ENCODE results near the gene SMIM12. TPM values are rescaled to one million over a fixed set of nuclear protein-coding genes. Genes with fewer than 3 reads are reported as not detected.

Gene SMIM12
- total RNA-seq, 4 donors from 2014 or later = 17.1 to 38.1 (median 31.5) TPM

DNA sequence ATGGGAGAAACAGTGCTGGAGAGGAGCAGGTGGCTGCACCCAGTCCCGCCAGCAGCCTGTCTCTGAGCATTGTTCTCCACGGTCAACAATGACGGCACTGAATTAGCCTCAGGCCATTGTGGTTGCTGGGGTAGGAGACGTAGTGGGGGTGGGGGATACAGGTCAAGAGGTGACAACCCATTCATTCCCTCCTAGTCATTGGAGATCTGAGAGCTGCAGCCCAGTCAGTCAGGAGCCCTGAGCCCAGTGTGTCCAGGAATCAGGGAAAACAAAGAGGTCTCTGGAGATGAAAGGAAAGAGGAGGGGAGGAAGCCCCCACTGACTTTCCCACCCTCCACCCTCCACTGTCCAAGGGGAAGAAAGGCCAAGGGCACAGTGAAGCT, 15.3 kb downstream of the SMIM12 start:
- 56% methylated on average over 4 of the region's 4 CpGs for WGBS

DNA sequence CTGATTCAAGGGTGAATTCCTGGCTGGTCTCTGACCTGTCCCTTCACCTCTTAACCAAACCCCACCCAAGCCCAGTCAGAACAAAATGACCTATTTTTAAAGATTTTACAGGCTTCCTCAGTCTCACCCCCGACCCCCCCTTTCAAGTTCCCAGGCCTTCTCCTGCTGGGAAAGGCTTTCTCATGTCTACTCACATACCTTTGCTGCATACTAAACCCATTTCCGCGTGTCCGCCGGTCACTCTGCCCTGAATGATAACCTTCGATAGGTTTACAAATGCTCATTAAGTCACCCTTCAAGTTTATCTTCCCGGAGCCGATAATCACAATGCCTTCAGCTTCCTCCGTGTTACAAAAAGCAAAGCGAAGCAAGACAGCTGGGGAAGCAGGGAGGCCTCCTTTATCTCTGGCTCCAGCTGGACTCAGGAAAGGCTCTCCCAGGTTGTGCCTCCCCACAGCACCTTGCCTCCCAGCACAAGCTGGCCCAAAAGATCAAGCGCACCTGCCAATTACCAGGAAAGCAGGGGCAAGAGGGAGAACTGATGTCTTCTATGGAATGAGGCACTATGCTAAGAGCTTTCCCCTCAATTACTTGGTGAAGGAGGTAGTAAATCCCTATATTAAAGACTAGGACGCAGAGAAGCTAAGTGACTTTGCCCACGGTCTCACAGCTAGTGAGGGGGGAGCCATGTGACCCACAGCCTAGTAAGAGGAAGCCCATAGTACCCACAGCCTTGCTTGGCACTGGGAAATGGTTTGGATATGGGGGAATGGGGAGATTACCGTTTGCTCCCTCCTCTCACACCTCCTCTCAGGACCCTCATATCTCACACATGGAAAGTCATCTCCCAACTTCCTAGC, 15.9 kb downstream of the SMIM12 start:
- TF ChIP-seq POLR2A (IDR thresholded peaks at IDR 0.05) = no peak
- TF ChIP-seq, protein P1, sequence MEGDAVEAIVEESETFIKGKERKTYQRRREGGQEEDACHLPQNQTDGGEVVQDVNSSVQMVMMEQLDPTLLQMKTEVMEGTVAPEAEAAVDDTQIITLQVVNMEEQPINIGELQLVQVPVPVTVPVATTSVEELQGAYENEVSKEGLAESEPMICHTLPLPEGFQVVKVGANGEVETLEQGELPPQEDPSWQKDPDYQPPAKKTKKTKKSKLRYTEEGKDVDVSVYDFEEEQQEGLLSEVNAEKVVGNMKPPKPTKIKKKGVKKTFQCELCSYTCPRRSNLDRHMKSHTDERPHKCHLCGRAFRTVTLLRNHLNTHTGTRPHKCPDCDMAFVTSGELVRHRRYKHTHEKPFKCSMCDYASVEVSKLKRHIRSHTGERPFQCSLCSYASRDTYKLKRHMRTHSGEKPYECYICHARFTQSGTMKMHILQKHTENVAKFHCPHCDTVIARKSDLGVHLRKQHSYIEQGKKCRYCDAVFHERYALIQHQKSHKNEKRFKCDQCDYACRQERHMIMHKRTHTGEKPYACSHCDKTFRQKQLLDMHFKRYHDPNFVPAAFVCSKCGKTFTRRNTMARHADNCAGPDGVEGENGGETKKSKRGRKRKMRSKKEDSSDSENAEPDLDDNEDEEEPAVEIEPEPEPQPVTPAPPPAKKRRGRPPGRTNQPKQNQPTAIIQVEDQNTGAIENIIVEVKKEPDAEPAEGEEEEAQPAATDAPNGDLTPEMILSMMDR (IDR thresholded peaks at IDR 0.05) = no peak
- no peak for TF ChIP-seq EP300 (IDR thresholded peaks at IDR 0.05)
- no peak for TF ChIP-seq POLR2AphosphoS5 (IDR thresholded peaks at IDR 0.05)
- peak in 1 of 2 donors; percentile 24 for DNase-seq (ENCODE audit: low spot score in 2 of 2)
- H3K9me3 ChIP-seq = no peaks in the 10 kb centered on the region
- H3K27ac ChIP-seq = no peak overlapping the region
- H3K36me3 ChIP-seq = no peaks in the 10 kb centered on the region
- 88% methylated on average over 12 of the region's 14 CpGs for WGBS
- H3K4me1 ChIP-seq = peaks cover 7% of the 10 kb centered on the region
- H3K4me3 ChIP-seq = no peak overlapping the region
- no peaks in the 10 kb centered on the region for H3K27me3 ChIP-seq

More for the DNA sequence above, 15.3 kb downstream of the SMIM12 start:
- no peaks in the 10 kb centered on the region for H3K27me3 ChIP-seq
- peaks cover under 1% of the 10 kb centered on the region for H3K36me3 ChIP-seq
- peak in 1 of 2 donors; percentile 7 for DNase-seq (ENCODE audit: low spot score in 2 of 2)
- peaks cover 7% of the 10 kb centered on the region for H3K4me1 ChIP-seq
- no peaks in the 10 kb centered on the region for H3K9me3 ChIP-seq
- H3K27ac ChIP-seq = no peak overlapping the region
- H3K4me3 ChIP-seq = no peak overlapping the region
- TF ChIP-seq, protein P1 (IDR thresholded peaks at IDR 0.05) = no peak
- TF ChIP-seq POLR2AphosphoS5 (IDR thresholded peaks at IDR 0.05) (no peak), EP300 (IDR thresholded peaks at IDR 0.05) (no peak), POLR2A (IDR thresholded peaks at IDR 0.05) (no peak)

GRCh38 chr1:34842952-34843371, 16.6 kb downstream of the SMIM12 start:
- no peaks in the 10 kb centered on the region for H3K9me3 ChIP-seq
- TF ChIP-seq EP300 (IDR thresholded peaks at IDR 0.05) (no peak), POLR2AphosphoS5 (IDR thresholded peaks at IDR 0.05) (no peak), POLR2A (IDR thresholded peaks at IDR 0.05) (no peak)
- TF ChIP-seq, protein P1 (IDR thresholded peaks at IDR 0.05) = no peak
- H3K36me3 ChIP-seq = no peaks in the 10 kb centered on the region
- H3K4me1 ChIP-seq = peaks cover 7% of the 10 kb centered on the region
- H3K27me3 ChIP-seq = no peaks in the 10 kb centered on the region
- no peak overlapping the region for H3K4me3 ChIP-seq
- WGBS = 78% methylated on average over 4 of the region's 4 CpGs
- H3K27ac ChIP-seq = no peak overlapping the region
- peak in 1 of 2 donors; percentile 43 for DNase-seq (ENCODE audit: low spot score in 2 of 2)

DNA sequence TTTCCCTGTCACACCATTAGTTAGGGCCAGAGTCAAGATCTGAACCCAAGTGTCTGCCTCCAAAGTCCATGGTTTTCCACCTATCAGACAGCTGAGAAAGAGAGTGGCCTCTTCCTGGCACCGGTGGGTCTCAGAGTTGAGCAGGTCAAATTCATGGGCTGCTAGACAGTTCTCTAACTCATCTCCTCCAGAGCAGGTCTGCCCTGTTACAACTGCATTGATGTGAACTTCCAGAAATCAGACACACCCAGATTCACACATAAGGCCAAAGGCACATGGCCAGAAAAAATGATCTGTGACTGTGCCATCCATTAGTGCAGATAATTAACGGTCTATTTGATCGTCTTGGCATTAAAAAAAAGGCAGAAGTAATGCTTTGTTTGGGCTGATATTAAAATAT, 17.5 kb downstream of the SMIM12 start:
- Histone ChIP-seq H3K4me3 (no peak overlapping the region), H3K27ac (no peak overlapping the region), H3K4me1 (peaks cover 7% of the 10 kb centered on the region), H3K27me3 (no peaks in the 10 kb centered on the region), H3K36me3 (no peaks in the 10 kb centered on the region), H3K9me3 (no peaks in the 10 kb centered on the region)
- WGBS = 40% methylated on average over 3 of the region's 3 CpGs
- DNase-seq (ENCODE audit: low spot score in 2 of 2) = peak in 1 of 2 donors; percentile 7
- TF ChIP-seq POLR2AphosphoS5 (IDR thresholded peaks at IDR 0.05) (no peak), EP300 (IDR thresholded peaks at IDR 0.05) (no peak), POLR2A (IDR thresholded peaks at IDR 0.05) (no peak)
- TF ChIP-seq, protein P1 (IDR thresholded peaks at IDR 0.05) = no peak

- Histone ChIP-seq H3K4me3 (no peak overlapping the region), H3K36me3 (no peaks in the 10 kb centered on the region), H3K4me1 (peaks cover 10% of the 10 kb centered on the region), H3K27me3 (no peaks in the 10 kb centered on the region), H3K27ac (no peak overlapping the region), H3K9me3 (no peaks in the 10 kb centered on the region)
- no peak for TF ChIP-seq POLR2AphosphoS5 (IDR thresholded peaks at IDR 0.05)
- TF ChIP-seq, protein P1 (IDR thresholded peaks at IDR 0.05) = no peak
- no peak for TF ChIP-seq POLR2A (IDR thresholded peaks at IDR 0.05)
- no peak for TF ChIP-seq EP300 (IDR thresholded peaks at IDR 0.05)
- WGBS = 93% methylated on average over 3 of the region's 3 CpGs
- DNase-seq (ENCODE audit: low spot score in 2 of 2) = peak in 1 of 2 donors; percentile 47
These were observed 19.1 kb downstream of the SMIM12 start for GRCh38 chr1:34840426-34840825.
